Measurements from ENCODE around the gene APBA1.

DNA sequence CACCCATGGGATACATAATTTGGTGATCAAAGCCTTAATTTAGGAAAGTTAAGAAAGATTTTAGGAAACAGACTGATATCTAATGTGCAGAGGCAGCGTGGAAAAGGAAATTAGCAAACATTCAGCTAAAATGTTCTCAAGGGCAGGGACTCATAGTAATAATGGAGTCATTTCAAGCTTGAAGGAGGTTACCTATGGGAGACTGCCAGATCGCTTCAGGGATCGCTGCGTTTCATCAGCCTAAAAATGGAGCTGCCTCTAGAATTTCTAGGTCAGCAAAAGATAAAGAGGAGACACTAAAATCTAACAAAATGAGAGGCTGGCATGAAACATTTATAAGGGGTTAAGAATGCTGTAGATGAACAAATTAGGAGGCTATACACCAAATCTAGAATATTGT is 115.5 kb downstream of the APBA1 start:
- no peak for TF ChIP-seq MAFK (IDR thresholded peaks at IDR 0.05; ENCODE audit: low read depth, low read length)
- no peak for TF ChIP-seq FOSL1 (IDR thresholded peaks at IDR 0.05; ENCODE audit: insufficient read depth, low read depth, low read length)

All from H1 (cell line).